ENCODE measurements around the gene AFMID. TPM values are rescaled to one million over a fixed set of nuclear protein-coding genes. Genes with fewer than 3 reads are reported as not detected.

AFMID gene
- total RNA-seq, 1 experiment from 2014 or later = 30.4 TPM

DNA sequence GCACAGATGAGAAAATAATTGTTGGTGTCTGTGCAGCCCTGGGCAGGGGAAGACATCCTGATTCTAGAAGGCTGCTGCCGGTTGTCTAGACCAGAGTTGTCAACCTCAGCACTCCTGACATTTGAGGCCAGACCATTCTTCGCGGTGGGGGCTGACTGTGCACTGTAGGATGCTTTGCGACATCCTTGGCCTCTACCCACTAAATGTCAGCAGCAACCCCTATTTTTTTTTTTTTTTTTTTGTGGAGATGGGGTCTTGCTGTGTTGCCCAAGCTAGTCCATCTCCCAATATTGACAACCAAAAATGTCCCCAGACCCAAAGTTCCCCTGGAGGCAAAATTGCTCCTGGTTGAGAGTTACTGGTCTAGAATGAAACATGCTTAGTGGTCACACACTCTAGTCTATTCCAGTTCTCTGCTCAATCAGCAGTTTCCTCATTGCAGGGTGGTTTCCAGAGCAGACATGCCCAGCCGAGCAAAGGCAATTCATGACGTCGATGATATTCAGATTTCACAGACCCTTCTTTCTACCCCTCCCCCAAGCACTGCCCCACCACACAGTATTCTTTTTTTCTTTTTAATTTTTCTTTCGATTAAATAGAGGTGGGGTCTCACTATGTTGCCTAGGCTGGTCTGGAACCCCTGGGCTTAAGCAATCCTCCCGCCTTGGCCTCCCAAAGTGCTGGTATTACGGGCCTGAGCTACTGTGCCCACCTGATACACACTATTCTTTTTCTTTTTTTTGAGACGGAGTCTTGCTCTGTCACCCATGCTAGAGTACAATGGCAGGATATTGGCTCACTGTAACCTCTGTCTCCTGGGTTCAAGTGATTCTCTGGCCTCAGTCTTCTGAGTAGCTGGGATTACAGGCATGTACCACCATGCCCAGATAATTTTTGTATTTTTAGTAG lies 32.0 kb upstream of the AFMID start:
- H3K4me3 ChIP-seq = no peak overlapping the region
- POLR2A ChIA-PET (ENCODE audit: unreplicated experiment) = no interaction called here
- no peak overlapping the region for H2AFZ ChIP-seq
- no TSS peak for BruUV-seq (replicated peaks)
- no peaks in the 10 kb centered on the region; the same call in 1 of the 2 replicates for H3F3A ChIP-seq (ENCODE audit: insufficient read depth, low read depth)
- no peaks in the 10 kb centered on the region for H3K27me3 ChIP-seq (ENCODE audit: insufficient read depth, low read depth)
- H3K4me1 ChIP-seq (replicated peaks; ENCODE audit: insufficient read depth) = no peaks in the 10 kb centered on the region
- H3K27ac ChIP-seq = no peak overlapping the region
- TF ChIP-seq, protein P1, sequence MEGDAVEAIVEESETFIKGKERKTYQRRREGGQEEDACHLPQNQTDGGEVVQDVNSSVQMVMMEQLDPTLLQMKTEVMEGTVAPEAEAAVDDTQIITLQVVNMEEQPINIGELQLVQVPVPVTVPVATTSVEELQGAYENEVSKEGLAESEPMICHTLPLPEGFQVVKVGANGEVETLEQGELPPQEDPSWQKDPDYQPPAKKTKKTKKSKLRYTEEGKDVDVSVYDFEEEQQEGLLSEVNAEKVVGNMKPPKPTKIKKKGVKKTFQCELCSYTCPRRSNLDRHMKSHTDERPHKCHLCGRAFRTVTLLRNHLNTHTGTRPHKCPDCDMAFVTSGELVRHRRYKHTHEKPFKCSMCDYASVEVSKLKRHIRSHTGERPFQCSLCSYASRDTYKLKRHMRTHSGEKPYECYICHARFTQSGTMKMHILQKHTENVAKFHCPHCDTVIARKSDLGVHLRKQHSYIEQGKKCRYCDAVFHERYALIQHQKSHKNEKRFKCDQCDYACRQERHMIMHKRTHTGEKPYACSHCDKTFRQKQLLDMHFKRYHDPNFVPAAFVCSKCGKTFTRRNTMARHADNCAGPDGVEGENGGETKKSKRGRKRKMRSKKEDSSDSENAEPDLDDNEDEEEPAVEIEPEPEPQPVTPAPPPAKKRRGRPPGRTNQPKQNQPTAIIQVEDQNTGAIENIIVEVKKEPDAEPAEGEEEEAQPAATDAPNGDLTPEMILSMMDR (conservative IDR thresholded peaks at IDR 0.05) = no peak
- no peak for TF ChIP-seq EZH2 (IDR thresholded peaks at IDR 0.05; ENCODE audit: low read depth)
- no peaks in the 10 kb centered on the region for H3K36me3 ChIP-seq (ENCODE audit: low read depth)
- no peak for DNase-seq
- H3K79me2 ChIP-seq (ENCODE audit: low read depth) = no peaks in the 10 kb centered on the region
- no peak overlapping the region for H3K4me2 ChIP-seq
- CTCF ChIA-PET = no interaction called here
- H3K9me2 ChIP-seq (ENCODE audit: insufficient read depth) = no peaks in the 10 kb centered on the region
- H3K9me3 ChIP-seq (ENCODE audit: insufficient read depth, low read depth) = no peaks in the 10 kb centered on the region
- intact Hi-C loops (cut with micrococcal nuclease; ENCODE audit: unreplicated experiment) = no loop called here
- no peaks in the 10 kb centered on the region for H4K20me1 ChIP-seq (ENCODE audit: insufficient read depth)

DNA sequence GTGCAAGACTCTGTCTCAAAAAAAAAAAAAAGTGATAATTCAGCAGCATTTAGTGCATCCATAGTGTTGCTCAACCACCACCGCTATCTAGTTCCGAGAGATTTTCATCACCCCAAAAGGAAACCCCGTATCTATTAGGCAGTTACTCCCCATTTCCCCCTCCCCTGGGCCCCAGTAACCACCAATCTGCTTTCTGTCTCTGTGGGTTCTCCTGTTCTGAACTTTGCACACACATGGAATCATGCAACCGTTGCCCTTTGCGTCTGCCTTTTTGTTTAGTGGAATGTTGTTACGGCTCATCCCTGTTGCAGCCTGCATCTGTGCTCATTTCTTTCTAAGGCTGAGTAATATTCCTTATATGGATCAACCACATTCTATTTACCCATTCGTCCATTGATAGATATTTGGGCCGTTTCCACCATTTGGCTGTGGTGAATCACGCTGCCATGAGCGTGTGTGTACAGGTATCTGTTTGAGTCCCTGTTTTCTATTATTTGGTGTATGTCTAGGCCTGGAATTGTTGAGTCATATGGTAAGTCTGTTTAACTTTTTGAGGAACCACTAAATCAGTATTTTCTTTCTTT lies 27.5 kb upstream of the AFMID start:
- POLR2A ChIA-PET (ENCODE audit: unreplicated experiment) = interaction anchor here (0.6 kb wide), 1 partner anchor 67 kb away, joined by 3 read pairs; no protein-coding TSS in a partner anchor
- Histone ChIP-seq H3K9me3 (ENCODE audit: insufficient read depth, low read depth) (no peaks in the 10 kb centered on the region), H3F3A (ENCODE audit: insufficient read depth, low read depth) (no peaks in the 10 kb centered on the region), H4K20me1 (ENCODE audit: insufficient read depth) (no peaks in the 10 kb centered on the region), H3K27me3 (ENCODE audit: insufficient read depth, low read depth) (no peaks in the 10 kb centered on the region), H2AFZ (no peak overlapping the region), H3K4me1 (replicated peaks; ENCODE audit: insufficient read depth) (no peaks in the 10 kb centered on the region), H3K4me2 (no peak overlapping the region), H3K36me3 (ENCODE audit: low read depth) (no peaks in the 10 kb centered on the region), H3K79me2 (ENCODE audit: low read depth) (no peaks in the 10 kb centered on the region), H3K4me3 (no peak overlapping the region), H3K27ac (no peak overlapping the region), H3K9me2 (ENCODE audit: insufficient read depth) (no peaks in the 10 kb centered on the region)
- TF ChIP-seq EZH2 (IDR thresholded peaks at IDR 0.05; ENCODE audit: low read depth) = no peak
- TF ChIP-seq, protein P1 (conservative IDR thresholded peaks at IDR 0.05) = no peak
- no peak for DNase-seq
- no TSS peak for BruUV-seq (replicated peaks)
- CTCF ChIA-PET = no interaction called here
- intact Hi-C loops (cut with micrococcal nuclease; ENCODE audit: unreplicated experiment) = no loop called here

DNA sequence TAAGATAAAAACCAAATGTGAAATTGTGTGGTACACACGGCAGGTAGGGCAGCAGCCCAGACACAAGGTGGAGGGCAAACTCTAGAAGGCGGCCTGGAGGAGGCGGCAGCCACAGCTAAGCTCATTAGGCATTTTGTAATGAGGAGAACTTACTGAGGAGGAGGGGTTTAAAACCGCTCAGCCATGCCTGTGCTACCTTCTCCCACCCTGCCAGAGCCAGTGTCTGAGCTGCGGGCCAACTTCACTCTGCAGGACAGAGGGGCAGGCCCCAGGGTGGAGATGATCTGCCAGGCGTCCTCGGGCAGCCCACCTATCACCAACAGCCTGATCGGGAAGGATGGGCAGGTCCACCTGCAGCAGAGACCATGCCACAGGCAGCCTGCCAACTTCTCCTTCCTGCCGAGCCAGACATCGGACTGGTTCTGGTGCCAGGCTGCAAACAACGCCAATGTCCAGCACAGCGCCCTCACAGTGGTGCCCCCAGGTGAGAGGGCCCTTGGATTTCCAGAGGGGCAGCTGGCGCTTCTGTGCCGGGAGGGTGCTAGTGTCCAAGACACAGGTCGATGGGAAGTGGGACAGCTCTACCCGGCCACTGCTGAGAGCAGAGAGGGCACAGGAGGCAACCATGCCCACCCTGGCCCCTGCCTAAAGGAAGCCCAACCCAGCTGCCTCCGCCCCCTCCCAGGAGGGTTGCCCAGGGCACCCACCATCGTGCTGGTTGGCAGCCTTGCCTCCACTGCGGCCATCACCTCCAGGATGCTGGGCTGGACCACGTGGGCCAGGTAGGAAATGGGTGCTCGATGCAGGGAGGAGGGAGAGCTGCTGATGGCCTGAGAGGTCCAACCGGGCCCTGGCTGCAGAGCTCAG lies 23.0 kb upstream of the AFMID start:
- no peak for DNase-seq
- no peaks in the 10 kb centered on the region for H3K4me1 ChIP-seq (replicated peaks; ENCODE audit: insufficient read depth)
- ChIA-PET POLR2A (ENCODE audit: unreplicated experiment) (no interaction called here), CTCF (no interaction called here)
- no peak overlapping the region for H3K4me2 ChIP-seq
- H4K20me1 ChIP-seq (ENCODE audit: insufficient read depth) = no peaks in the 10 kb centered on the region
- no peak overlapping the region for H3K27ac ChIP-seq
- intact Hi-C loops (cut with micrococcal nuclease; ENCODE audit: unreplicated experiment) = no loop called here
- H3K36me3 ChIP-seq (ENCODE audit: low read depth) = no peaks in the 10 kb centered on the region
- TF ChIP-seq EZH2 (IDR thresholded peaks at IDR 0.05; ENCODE audit: low read depth) = no peak
- TF ChIP-seq, protein P1 (conservative IDR thresholded peaks at IDR 0.05) = no peak
- no peaks in the 10 kb centered on the region for H3K79me2 ChIP-seq (ENCODE audit: low read depth)
- no TSS peak for BruUV-seq (replicated peaks)
- H3K9me3 ChIP-seq (ENCODE audit: insufficient read depth, low read depth) = no peaks in the 10 kb centered on the region
- H2AFZ ChIP-seq = no peak overlapping the region
- H3F3A ChIP-seq (ENCODE audit: insufficient read depth, low read depth) = no peaks in the 10 kb centered on the region
- H3K27me3 ChIP-seq (ENCODE audit: insufficient read depth, low read depth) = no peaks in the 10 kb centered on the region
- H3K4me3 ChIP-seq = no peak overlapping the region
- no peaks in the 10 kb centered on the region for H3K9me2 ChIP-seq (ENCODE audit: insufficient read depth)
